ENCODE data around the gene IL18BP.
A peak's percentile ranks its signal among the peaks of the same experiment; 100 is the strongest.

Gene IL18BP

DNA sequence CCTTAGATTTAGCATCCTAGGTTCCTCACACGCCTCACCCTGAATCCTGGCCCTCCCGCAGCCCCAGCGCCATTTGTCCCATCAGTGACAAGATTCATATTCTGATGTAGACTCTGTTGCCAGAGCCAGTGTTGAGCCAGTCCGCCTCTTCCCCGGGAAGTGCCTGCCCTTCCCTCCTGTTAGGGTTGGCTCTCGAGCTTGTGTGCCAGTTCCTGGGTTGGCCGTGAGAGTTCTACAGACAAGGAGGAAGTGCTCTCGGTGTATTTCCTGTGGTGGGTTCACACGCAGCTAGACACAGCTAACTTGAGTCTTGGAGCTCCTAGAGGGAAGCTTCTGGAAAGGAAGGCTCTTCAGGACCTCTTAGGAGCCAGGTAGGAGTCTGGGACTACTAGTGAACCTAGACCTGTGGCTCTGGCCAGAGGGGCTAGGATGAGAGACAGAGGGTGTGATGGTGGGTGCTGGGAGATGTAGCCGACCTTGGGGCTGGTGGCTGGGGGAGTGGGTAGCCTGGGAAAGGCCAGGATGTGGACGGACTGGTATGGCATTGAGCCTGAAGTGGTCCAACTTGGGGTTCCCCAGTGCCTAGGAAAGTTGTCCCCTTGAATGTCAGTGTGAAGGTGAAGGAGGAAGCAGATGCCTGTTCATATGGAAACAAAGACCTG lies at the start of gene IL18BP:
Gene IL18BP (plus strand): TSS at position 261 of the 662 bp plus-strand sequence. CDS start 1,076 bp downstream, outside the sequence.
- no peak for DNase-seq (ENCODE audit: low spot score)

GRCh38 chr11:71949034-71949433 lies 49.7 kb upstream of the IL18BP start:
- DNase-seq (ENCODE audit: low spot score) = no peak

GRCh38 chr11:71951741-71952310 lies 46.9 kb upstream of the IL18BP start:
- DNase-seq (ENCODE audit: low spot score) = no peak

DNA sequence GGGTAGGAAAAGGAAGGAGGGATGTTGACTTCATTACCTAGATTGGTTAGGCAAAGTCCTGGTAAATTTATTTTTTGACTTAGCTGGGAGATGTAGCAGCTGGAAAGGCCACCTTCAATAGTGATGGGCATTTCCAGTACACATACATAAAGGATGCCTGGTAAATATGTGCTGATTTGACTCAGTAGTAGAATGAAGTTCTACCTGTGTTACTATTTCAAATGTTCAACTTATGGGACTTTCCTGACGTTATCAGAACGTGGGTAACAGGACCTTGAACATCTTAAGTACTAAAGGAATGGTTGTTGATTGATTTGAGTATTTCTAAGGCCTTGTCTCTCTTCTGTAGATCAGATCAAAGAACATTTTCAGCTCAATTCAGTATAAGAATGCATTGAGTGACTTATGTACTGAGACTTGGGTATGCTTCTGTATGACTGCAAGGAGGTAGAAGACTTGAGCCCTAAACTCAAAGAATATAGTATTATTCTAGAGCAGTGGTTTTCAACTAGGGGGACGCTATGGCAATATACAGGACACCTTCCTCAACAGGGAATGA lies 42.7 kb upstream of the IL18BP start:
- DNase-seq (ENCODE audit: low spot score) = no peak

DNA sequence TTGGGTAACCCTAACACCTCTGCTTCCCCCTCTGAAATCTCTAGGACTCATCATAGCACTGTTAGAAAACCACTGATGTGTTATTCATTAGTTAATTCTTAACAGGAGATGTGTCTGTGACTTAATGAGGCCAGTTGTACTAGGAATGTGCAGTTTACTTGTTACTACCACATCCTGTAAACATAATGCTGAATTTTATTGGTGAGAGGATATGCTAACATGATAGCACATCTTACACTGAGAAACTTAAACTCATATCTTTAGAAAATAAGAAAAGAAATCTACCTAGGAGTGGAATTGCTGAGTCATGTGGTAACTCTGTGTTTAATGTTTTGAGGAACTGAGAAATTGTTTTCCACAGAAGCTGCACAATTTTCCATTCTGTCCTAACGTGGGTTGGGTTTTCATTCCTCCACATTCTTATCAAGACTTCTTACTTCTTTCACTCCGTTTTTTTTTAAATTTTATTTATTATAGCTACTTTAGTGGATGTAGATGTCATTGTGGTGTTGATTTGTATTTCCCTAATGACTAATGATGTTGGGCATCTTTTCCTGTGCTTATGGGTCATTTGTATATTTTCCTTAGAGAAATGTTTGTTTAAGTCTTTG lies 36.2 kb upstream of the IL18BP start:
- DNase-seq (ENCODE audit: low spot score) = peak; percentile 90

DNA sequence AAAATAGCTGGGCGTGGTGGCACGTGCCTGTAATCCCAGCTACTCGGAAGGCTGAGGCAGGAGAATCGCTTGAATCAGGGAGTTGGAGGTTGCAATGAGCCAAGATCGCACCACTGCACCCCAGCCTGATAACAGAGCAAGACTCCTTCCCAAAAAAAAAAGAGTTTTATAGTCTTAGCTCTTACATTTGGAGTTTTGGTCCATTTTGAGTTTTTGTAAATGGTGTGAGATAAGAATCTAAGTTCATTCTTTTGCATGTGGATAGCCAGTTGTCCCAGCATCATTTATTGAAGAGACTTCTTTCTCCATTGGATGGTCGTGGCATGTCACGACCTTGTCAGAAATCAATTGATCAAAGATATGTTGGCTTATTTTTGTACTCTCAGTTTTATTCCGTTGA lies 35.2 kb upstream of the IL18BP start:
- DNase-seq (ENCODE audit: low spot score) = no peak

DNA sequence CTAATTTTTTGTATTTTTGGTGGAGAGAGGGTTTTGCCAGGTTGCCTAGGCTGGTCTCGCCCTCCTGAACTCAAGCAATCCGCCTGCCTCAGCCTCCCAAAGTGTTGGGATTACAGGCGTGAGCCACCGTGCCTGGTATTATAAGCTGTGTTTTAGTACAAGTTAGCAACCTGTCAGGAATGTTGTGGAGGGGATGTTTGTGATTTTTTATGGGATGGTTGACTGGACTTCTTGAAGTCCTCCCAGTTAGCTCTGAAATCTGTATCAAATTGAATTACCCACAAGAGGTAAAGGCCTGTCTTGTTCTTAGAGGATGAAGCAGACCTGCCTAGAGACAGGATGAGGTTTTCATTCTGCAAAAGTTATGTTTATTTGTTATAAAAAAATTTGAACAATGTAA lies 34.1 kb upstream of the IL18BP start:
- peak; percentile 66 for DNase-seq (ENCODE audit: low spot score)

- peak; percentile 50 for DNase-seq (ENCODE audit: low spot score)
Measured at GRCh38 chr11:71971680-71972079, 27.0 kb upstream of the IL18BP start.

GRCh38 chr11:71976551-71976950 lies 22.2 kb upstream of the IL18BP start:
- no peak for DNase-seq (ENCODE audit: low spot score)

- DNase-seq (ENCODE audit: low spot score) = no peak
Measured at GRCh38 chr11:71977090-71977489, 21.6 kb upstream of the IL18BP start.

- DNase-seq (ENCODE audit: low spot score) = peak; percentile 58
Measured at GRCh38 chr11:71977743-71978418, 20.8 kb upstream of the IL18BP start.

- no peak for DNase-seq (ENCODE audit: low spot score)
Measured at GRCh38 chr11:71979094-71979493, 19.6 kb upstream of the IL18BP start.

GRCh38 chr11:71979602-71980001 lies 19.1 kb upstream of the IL18BP start:
- no peak for DNase-seq (ENCODE audit: low spot score)

GRCh38 chr11:71986131-71986530 lies 12.6 kb upstream of the IL18BP start:
- peak; percentile 44 for DNase-seq (ENCODE audit: low spot score)

DNA sequence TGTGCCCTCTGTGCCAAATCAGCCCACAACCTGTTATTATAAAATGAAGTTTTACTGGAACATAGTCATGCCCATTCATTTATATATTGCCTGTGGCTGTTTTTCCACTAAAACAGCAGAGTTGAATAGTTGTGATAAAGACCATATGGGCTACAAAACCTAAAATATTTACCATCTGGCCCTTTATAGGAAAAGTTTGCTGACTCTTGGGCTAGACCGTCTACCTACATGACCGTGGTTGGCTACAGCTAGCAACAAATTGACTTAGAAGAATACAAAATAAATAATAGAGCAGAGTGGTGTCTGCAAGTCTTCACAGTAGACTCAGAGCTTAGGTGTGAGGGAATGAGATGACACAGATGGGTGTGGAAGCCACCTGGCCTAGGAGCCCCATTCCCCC lies 11.2 kb upstream of the IL18BP start:
- DNase-seq (ENCODE audit: low spot score) = no peak

- peak; percentile 23 for DNase-seq (ENCODE audit: low spot score)
Measured at GRCh38 chr11:71988050-71988449, 10.7 kb upstream of the IL18BP start.

- no peak for DNase-seq (ENCODE audit: low spot score)
Measured at GRCh38 chr11:71990701-71991100, 8.0 kb upstream of the IL18BP start.

DNA sequence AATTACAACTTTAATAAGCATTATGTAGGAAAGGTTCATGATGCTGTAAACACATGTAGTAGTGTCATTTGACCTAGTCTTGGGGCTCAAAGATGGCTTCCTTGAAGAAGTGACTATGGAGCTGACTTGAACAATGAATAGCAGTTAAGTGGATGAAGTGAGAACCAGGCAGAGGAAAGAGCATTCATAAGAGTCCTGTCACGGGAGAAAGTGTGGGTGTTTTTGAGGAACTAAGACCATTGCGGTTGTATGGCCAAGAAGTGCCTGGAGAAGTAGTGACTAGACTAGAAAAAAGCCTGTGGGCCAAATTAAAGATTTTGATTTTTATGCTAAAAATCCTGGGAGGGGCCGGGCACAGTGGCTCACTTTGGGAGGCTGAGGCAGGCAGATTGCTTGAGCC lies 7.2 kb upstream of the IL18BP start:
- no peak for DNase-seq (ENCODE audit: low spot score)

GRCh38 chr11:71992136-71992730 lies 6.5 kb upstream of the IL18BP start:
- no peak for DNase-seq (ENCODE audit: low spot score)

- DNase-seq (ENCODE audit: low spot score) = no peak
Measured at GRCh38 chr11:71994786-71995185, 3.9 kb upstream of the IL18BP start.

- no peak for DNase-seq (ENCODE audit: low spot score)
Measured at GRCh38 chr11:71995726-71996291, 2.9 kb upstream of the IL18BP start.

GRCh38 chr11:71996517-71996916 lies 2.2 kb upstream of the IL18BP start:
- no peak for DNase-seq (ENCODE audit: low spot score)
